ENCODE results near the gene MTHFD2L.

DNA sequence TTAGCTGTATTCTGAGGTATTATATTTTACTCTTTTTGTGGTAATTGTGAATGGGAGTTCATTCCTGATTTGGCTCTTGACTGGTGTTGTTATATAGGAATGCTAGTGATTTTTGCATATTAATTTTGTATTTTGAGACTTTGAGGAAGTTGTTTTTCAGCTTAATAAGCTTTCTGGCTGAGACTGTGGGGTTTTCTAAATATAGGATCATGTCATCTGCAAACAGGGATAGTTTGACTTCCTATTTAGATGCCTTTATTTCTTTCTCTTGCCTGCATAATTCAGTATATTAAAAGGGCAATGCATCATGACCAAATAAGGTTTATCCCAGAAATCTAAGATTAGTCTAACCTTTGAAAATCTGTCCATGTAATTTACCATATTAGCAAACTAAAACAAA, 105.6 kb downstream of the MTHFD2L start:
- TF ChIP-seq, protein P1, sequence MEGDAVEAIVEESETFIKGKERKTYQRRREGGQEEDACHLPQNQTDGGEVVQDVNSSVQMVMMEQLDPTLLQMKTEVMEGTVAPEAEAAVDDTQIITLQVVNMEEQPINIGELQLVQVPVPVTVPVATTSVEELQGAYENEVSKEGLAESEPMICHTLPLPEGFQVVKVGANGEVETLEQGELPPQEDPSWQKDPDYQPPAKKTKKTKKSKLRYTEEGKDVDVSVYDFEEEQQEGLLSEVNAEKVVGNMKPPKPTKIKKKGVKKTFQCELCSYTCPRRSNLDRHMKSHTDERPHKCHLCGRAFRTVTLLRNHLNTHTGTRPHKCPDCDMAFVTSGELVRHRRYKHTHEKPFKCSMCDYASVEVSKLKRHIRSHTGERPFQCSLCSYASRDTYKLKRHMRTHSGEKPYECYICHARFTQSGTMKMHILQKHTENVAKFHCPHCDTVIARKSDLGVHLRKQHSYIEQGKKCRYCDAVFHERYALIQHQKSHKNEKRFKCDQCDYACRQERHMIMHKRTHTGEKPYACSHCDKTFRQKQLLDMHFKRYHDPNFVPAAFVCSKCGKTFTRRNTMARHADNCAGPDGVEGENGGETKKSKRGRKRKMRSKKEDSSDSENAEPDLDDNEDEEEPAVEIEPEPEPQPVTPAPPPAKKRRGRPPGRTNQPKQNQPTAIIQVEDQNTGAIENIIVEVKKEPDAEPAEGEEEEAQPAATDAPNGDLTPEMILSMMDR (tag by site-specific recombination; IDR thresholded peaks at IDR 0.05), result no peak
- TF ChIP-seq ZNF274 (IDR thresholded peaks at IDR 0.05; ENCODE audit: low read length) (no peak), ZNF274 (tag by site-specific recombination; IDR thresholded peaks at IDR 0.05; ENCODE audit: borderline replicate concordance) (no peak), GLIS1 (tag by site-specific recombination; IDR thresholded peaks at IDR 0.05) (no peak), ZNF660 (tag by site-specific recombination; IDR thresholded peaks at IDR 0.05) (no peak), ZNF202 (tag by site-specific recombination; IDR thresholded peaks at IDR 0.05; ENCODE audit: borderline replicate concordance) (no peak)
- TF ChIP-seq, protein P2, sequence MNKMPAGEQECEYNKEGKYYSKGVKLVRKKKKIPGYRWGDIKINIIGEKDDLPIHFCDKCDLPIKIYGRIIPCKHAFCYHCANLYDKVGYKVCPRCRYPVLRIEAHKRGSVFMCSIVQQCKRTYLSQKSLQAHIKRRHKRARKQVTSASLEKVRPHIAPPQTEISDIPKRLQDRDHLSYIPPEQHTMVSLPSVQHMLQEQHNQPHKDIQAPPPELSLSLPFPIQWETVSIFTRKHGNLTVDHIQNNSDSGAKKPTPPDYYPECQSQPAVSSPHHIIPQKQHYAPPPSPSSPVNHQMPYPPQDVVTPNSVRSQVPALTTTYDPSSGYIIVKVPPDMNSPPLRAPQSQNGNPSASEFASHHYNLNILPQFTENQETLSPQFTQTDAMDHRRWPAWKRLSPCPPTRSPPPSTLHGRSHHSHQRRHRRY (tag by site-specific recombination; IDR thresholded peaks at IDR 0.05), result no peak
